Adrenal gland (tissue), 5 donors: ENCODE results near the gene RTN4.

Experiments
- POLR2A ChIP-seq, 2 donors: fragments of 450-650 bp; IDR thresholded peaks; one replicate each; pipeline ENCODE4 v1.6.1; 2017; ENCODE audit warnings: antibody characterized with exemption in 2 of 2, mild to moderate bottlenecking in 2 of 2, moderate library complexity in 1 of 2
- TF ChIP-seq, protein P1 (sequence below), 6 experiments: fragments of 450-650 bp in 4 of 6; fragments of 200-600 bp in 2 of 6; sonication (generic) in 1 of 6; IDR thresholded peaks; 1 replicate in 5 of 6; 2 replicates in 1 of 6; pipeline versions ENCODE4 v1.5.1 to v1.8.0; 2016 to 2021; ENCODE audit warnings: antibody characterized with exemption in 6 of 6, mild to moderate bottlenecking in 2 of 6, moderate library complexity in 1 of 6
- donor health status: DM: no; HTN: no; CAD: no.

DNA sequence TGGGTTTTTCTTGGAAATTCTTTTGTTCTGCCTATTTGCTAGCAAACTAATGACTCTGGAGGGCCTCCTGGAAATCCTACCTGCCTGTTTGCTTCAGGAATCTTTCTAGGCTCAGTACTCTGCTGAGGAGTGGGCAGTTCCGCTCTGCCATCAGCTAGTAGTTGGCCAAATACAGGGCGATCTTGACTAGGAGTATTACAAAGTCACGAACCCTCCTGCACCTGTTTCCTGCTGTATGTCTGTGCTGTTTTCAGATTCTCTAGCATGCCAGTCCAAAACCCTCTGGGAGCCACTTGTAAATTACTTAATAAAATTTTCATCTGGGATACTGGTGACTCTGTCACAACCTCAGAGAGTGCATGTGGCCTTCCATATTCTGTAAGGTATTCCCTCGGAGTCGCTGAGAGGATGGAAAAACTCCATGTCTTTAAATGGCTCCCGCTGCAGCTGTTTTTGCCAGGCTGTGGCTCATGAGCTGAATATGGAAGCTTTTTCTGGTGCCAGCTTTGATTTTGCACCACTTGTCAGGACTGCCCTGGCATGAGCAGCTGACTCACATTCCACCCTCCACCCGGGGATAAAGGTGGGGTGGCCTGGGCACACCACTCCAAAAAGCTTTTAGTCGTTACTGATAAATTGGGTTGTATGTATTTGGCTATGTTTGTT, 123.0 kb downstream of the RTN4 start:
- TF ChIP-seq, protein P1, sequence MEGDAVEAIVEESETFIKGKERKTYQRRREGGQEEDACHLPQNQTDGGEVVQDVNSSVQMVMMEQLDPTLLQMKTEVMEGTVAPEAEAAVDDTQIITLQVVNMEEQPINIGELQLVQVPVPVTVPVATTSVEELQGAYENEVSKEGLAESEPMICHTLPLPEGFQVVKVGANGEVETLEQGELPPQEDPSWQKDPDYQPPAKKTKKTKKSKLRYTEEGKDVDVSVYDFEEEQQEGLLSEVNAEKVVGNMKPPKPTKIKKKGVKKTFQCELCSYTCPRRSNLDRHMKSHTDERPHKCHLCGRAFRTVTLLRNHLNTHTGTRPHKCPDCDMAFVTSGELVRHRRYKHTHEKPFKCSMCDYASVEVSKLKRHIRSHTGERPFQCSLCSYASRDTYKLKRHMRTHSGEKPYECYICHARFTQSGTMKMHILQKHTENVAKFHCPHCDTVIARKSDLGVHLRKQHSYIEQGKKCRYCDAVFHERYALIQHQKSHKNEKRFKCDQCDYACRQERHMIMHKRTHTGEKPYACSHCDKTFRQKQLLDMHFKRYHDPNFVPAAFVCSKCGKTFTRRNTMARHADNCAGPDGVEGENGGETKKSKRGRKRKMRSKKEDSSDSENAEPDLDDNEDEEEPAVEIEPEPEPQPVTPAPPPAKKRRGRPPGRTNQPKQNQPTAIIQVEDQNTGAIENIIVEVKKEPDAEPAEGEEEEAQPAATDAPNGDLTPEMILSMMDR (IDR thresholded peaks at IDR 0.05), result no peak
- no peak for TF ChIP-seq POLR2A (IDR thresholded peaks at IDR 0.05)
